ENCODE data around the gene GCM1.

The GCM1 gene

DNA sequence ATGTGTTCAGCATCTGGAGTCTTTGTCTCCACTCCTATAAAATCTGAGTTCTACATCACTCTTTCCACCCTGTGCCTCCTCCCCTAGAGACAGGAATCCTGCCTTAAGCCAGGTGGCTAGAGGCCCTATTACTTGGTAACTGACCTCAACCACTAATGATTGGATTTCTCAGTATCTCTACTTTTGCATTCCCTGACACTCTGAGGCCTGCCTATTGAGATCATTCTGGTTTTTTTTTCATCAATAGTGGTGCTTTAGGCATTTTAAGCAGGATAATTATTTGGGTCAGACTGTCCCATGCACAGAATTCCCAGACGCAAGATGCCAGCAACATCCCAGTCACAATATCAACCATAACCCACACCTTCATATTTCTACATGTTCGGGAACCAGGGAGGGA, 3.9 kb upstream of the GCM1 start:
- no CpG with 5 or more reads among the region's 2 CpGs for WGBS (ENCODE audit: insufficient coverage, insufficient read length)
- no peak for DNase-seq (ENCODE audit: low read depth, low spot score)

GRCh38 chr6:53151676-53152075, 3.0 kb upstream of the GCM1 start:
- Histone ChIP-seq H3K27me3 (ENCODE audit: control insufficient read depth, insufficient read depth, low read length) (no peaks in the 10 kb centered on the region), H3K9me3 (ENCODE audit: control insufficient read depth, insufficient read depth, low read length) (no peaks in the 10 kb centered on the region), H3K27ac (ENCODE audit: low read length) (no peak overlapping the region), H3K4me3 (ENCODE audit: low read length) (no peak overlapping the region), H3K4me1 (ENCODE audit: control insufficient read depth, insufficient read depth, low read length) (no peaks in the 10 kb centered on the region), H3K36me3 (ENCODE audit: control insufficient read depth, insufficient read depth, low read length) (no peaks in the 10 kb centered on the region)
- no CpG with 5 or more reads among the region's 3 CpGs for WGBS (ENCODE audit: insufficient coverage, insufficient read length)
- peak; percentile 35 for DNase-seq (ENCODE audit: low read depth, low spot score)

More for the DNA sequence above, 3.9 kb upstream of the GCM1 start:
- H3K4me3 ChIP-seq (ENCODE audit: low read length) = no peak overlapping the region
- H3K36me3 ChIP-seq (ENCODE audit: control insufficient read depth, insufficient read depth, low read length) = no peaks in the 10 kb centered on the region
- no peaks in the 10 kb centered on the region for H3K4me1 ChIP-seq (ENCODE audit: control insufficient read depth, insufficient read depth, low read length)
- H3K27me3 ChIP-seq (ENCODE audit: control insufficient read depth, insufficient read depth, low read length) = no peaks in the 10 kb centered on the region
- H3K9me3 ChIP-seq (ENCODE audit: control insufficient read depth, insufficient read depth, low read length) = no peaks in the 10 kb centered on the region
- H3K27ac ChIP-seq (ENCODE audit: low read length) = no peak overlapping the region

- Histone ChIP-seq H3K36me3 (ENCODE audit: control insufficient read depth, insufficient read depth, low read length) (no peaks in the 10 kb centered on the region), H3K27ac (ENCODE audit: low read length) (no peak overlapping the region), H3K4me3 (ENCODE audit: low read length) (no peak overlapping the region), H3K27me3 (ENCODE audit: control insufficient read depth, insufficient read depth, low read length) (no peaks in the 10 kb centered on the region), H3K4me1 (ENCODE audit: control insufficient read depth, insufficient read depth, low read length) (no peaks in the 10 kb centered on the region), H3K9me3 (ENCODE audit: control insufficient read depth, insufficient read depth, low read length) (no peaks in the 10 kb centered on the region)
- DNase-seq (ENCODE audit: low read depth, low spot score) = no peak
- WGBS (ENCODE audit: insufficient coverage, insufficient read length) = no CpG with 5 or more reads among the region's 2 CpGs
Observed at GRCh38 chr6:53144802-53145201, 3.8 kb downstream of the GCM1 start.

DNA sequence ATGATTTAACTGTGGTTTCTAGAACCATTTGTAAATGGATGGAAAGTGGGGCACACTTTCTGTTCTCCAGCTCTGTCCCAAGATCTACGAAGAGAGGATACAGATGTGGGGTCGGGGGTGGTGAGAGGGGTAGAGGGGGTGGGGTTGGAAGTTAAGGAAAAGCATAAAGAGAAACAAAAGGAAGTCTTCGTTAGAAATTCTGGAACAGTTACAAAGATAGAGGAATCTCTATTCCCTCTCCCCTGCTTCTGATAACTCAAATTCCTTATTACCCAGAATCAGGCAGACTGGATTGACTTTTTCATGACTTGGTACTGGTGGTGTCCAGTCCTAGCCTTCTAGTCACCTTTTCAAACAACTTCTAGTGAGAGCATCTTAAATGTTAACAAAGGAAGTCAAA, 4.9 kb downstream of the GCM1 start:
- H3K9me3 ChIP-seq (ENCODE audit: control insufficient read depth, insufficient read depth, low read length) = no peaks in the 10 kb centered on the region
- H3K4me3 ChIP-seq (ENCODE audit: low read length) = no peak overlapping the region
- no peaks in the 10 kb centered on the region for H3K4me1 ChIP-seq (ENCODE audit: control insufficient read depth, insufficient read depth, low read length)
- H3K27ac ChIP-seq (ENCODE audit: low read length) = no peak overlapping the region
- no peaks in the 10 kb centered on the region for H3K27me3 ChIP-seq (ENCODE audit: control insufficient read depth, insufficient read depth, low read length)
- WGBS (ENCODE audit: insufficient coverage, insufficient read length) = no CpG with 5 or more reads among the region's 3 CpGs
- DNase-seq (ENCODE audit: low read depth, low spot score) = no peak
- no peaks in the 10 kb centered on the region for H3K36me3 ChIP-seq (ENCODE audit: control insufficient read depth, insufficient read depth, low read length)

DNA sequence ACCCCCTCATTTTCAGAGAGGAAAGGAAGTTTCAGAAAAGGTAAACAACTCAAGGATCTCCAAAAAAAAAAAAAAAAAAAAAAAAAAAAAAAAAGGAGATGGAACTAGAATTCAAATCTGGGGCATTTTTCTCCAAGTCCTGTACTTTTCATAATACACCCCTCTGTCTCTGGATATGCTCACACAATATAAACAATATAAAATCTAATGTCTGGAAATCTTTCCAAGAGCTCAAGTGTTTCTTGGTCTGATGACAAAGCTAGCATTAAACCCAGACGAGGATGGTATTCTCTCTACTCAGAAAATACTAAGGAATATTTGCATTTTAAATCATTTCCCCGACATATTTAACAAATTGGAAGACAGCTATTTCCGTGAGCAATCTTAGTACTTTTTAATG, 5.8 kb downstream of the GCM1 start:
- Histone ChIP-seq H3K4me1 (ENCODE audit: control insufficient read depth, insufficient read depth, low read length) (no peaks in the 10 kb centered on the region), H3K9me3 (ENCODE audit: control insufficient read depth, insufficient read depth, low read length) (no peaks in the 10 kb centered on the region), H3K36me3 (ENCODE audit: control insufficient read depth, insufficient read depth, low read length) (no peaks in the 10 kb centered on the region), H3K27me3 (ENCODE audit: control insufficient read depth, insufficient read depth, low read length) (no peaks in the 10 kb centered on the region), H3K4me3 (ENCODE audit: low read length) (no peak overlapping the region), H3K27ac (ENCODE audit: low read length) (no peak overlapping the region)
- DNase-seq (ENCODE audit: low read depth, low spot score) = no peak
- no CpG with 5 or more reads among the region's 3 CpGs for WGBS (ENCODE audit: insufficient coverage, insufficient read length)

- Histone ChIP-seq H3K36me3 (ENCODE audit: control insufficient read depth, insufficient read depth, low read length) (no peaks in the 10 kb centered on the region), H3K9me3 (ENCODE audit: control insufficient read depth, insufficient read depth, low read length) (no peaks in the 10 kb centered on the region), H3K4me3 (ENCODE audit: low read length) (no peak overlapping the region), H3K4me1 (ENCODE audit: control insufficient read depth, insufficient read depth, low read length) (no peaks in the 10 kb centered on the region), H3K27me3 (ENCODE audit: control insufficient read depth, insufficient read depth, low read length) (no peaks in the 10 kb centered on the region), H3K27ac (ENCODE audit: low read length) (no peak overlapping the region)
- no CpG with 5 or more reads among the region's 4 CpGs for WGBS (ENCODE audit: insufficient coverage, insufficient read length)
- no peak for DNase-seq (ENCODE audit: low read depth, low spot score)
Observed at GRCh38 chr6:53139841-53140413, 8.7 kb downstream of the GCM1 start.

GRCh38 chr6:53136000-53136609, 12.5 kb downstream of the GCM1 start:
- no CpG with 5 or more reads among the region's 3 CpGs for WGBS (ENCODE audit: insufficient coverage, insufficient read length)

GRCh38 chr6:53134601-53135235, 13.9 kb downstream of the GCM1 start:
- Histone ChIP-seq H3K36me3 (ENCODE audit: control insufficient read depth, insufficient read depth, low read length) (no peaks in the 10 kb centered on the region), H3K27me3 (ENCODE audit: control insufficient read depth, insufficient read depth, low read length) (no peaks in the 10 kb centered on the region), H3K27ac (ENCODE audit: low read length) (no peak overlapping the region), H3K4me3 (ENCODE audit: low read length) (no peak overlapping the region), H3K4me1 (ENCODE audit: control insufficient read depth, insufficient read depth, low read length) (no peaks in the 10 kb centered on the region), H3K9me3 (ENCODE audit: control insufficient read depth, insufficient read depth, low read length) (no peaks in the 10 kb centered on the region)
- WGBS (ENCODE audit: insufficient coverage, insufficient read length) = no CpG with 5 or more reads among the region's 8 CpGs
- no peak for DNase-seq (ENCODE audit: low read depth, low spot score)

More at GRCh38 chr6:53136000-53136609, 12.5 kb downstream of the GCM1 start:
- Histone ChIP-seq H3K27me3 (ENCODE audit: control insufficient read depth, insufficient read depth, low read length) (no peaks in the 10 kb centered on the region), H3K27ac (ENCODE audit: low read length) (no peak overlapping the region), H3K36me3 (ENCODE audit: control insufficient read depth, insufficient read depth, low read length) (no peaks in the 10 kb centered on the region), H3K4me3 (ENCODE audit: low read length) (no peak overlapping the region), H3K9me3 (ENCODE audit: control insufficient read depth, insufficient read depth, low read length) (no peaks in the 10 kb centered on the region), H3K4me1 (ENCODE audit: control insufficient read depth, insufficient read depth, low read length) (no peaks in the 10 kb centered on the region)
- DNase-seq (ENCODE audit: low read depth, low spot score) = no peak

- no CpG with 5 or more reads among the region's 16 CpGs for WGBS (ENCODE audit: insufficient coverage, insufficient read length)
- no peak overlapping the region for H3K4me3 ChIP-seq (ENCODE audit: low read length)
- DNase-seq (ENCODE audit: low read depth, low spot score) = no peak
- H3K4me1 ChIP-seq (ENCODE audit: control insufficient read depth, insufficient read depth, low read length) = no peaks in the 10 kb centered on the region
- H3K27me3 ChIP-seq (ENCODE audit: control insufficient read depth, insufficient read depth, low read length) = no peaks in the 10 kb centered on the region
- H3K36me3 ChIP-seq (ENCODE audit: control insufficient read depth, insufficient read depth, low read length) = no peaks in the 10 kb centered on the region
- H3K9me3 ChIP-seq (ENCODE audit: control insufficient read depth, insufficient read depth, low read length) = no peaks in the 10 kb centered on the region
- H3K27ac ChIP-seq (ENCODE audit: low read length) = no peak overlapping the region
Observed at GRCh38 chr6:53133961-53134360, 14.7 kb downstream of the GCM1 start.

DNA sequence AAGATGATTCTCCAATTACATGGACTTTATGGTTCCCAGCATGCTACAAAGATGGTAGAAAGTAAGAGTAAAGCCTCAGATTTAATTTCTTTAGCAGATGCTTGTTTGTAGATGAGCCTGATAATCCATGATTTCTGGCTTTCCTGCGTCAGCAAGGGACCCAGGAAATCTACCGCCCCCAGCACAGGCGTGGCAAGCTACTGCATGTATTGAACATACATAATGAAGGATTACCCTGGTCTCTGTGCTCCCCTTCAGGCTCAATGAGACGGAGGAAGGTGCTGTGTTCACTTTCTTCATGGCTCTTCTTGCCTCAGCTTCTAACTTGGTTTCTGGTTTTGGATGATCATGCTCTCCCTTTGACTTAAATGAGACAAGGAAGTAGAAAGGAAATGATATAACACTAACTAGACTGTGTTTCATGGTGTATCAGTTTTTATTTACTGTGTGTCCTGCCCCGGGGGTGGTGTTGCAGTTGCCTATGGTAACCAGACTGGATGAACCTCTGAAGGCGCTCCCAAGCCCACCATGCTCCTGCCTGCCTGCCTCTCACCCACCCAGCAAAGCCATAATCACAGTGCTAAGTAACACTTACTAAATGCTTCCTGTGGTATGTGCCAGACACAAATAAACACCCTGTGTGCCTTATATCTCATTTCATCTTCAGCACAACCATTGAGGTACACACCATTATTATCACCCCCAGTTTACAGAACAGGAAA, 17.9 kb downstream of the GCM1 start:
- no peak overlapping the region for H3K4me3 ChIP-seq (ENCODE audit: low read length)
- no peaks in the 10 kb centered on the region for H3K27me3 ChIP-seq (ENCODE audit: control insufficient read depth, insufficient read depth, low read length)
- no peaks in the 10 kb centered on the region for H3K36me3 ChIP-seq (ENCODE audit: control insufficient read depth, insufficient read depth, low read length)
- H3K4me1 ChIP-seq (ENCODE audit: control insufficient read depth, insufficient read depth, low read length) = no peaks in the 10 kb centered on the region
- no CpG with 5 or more reads among the region's 6 CpGs for WGBS (ENCODE audit: insufficient coverage, insufficient read length)
- no peaks in the 10 kb centered on the region for H3K9me3 ChIP-seq (ENCODE audit: control insufficient read depth, insufficient read depth, low read length)
- H3K27ac ChIP-seq (ENCODE audit: low read length) = no peak overlapping the region
- no peak for DNase-seq (ENCODE audit: low read depth, low spot score)
